GM12878 (cell line): ENCODE results near the gene CLEC18A.

Source experiments
- CHD2 ChIP-seq: IDR thresholded peaks from 2 replicates; pipeline ENCODE4 v1.6.1; 2011; ENCODE audit warnings: low read depth, low read length, improper control_type of control experiment, borderline replicate concordance
- CREM ChIP-seq: IDR thresholded peaks from 2 replicates; pipeline ENCODE4 v1.6.1; 2014; ENCODE audit warnings: antibody characterized with exemption, low read depth
- CTCF ChIP-seq, 3 experiments: IDR thresholded peaks in 2 of 3; conservative IDR thresholded peaks in 1 of 3; 2 replicates each; pipeline ENCODE4 v1.5.1; 2011; ENCODE audit warnings: low read depth in 3 of 3, low read length in 3 of 3, mild to moderate bottlenecking in 3 of 3, control low read depth in 2 of 3, moderate library complexity in 2 of 3, inconsistent platforms in 1 of 3, mixed read lengths in 1 of 3; ENCODE audit not compliant: control insufficient read depth in 2 of 3, insufficient read depth in 1 of 3; ENCODE audit errors: extremely low read depth in 1 of 3
- FOXM1 ChIP-seq: IDR thresholded peaks from 2 replicates; pipeline ENCODE4 v1.6.1; 2012; ENCODE audit warnings: low read depth, mild to moderate bottlenecking, inconsistent platforms, low read length, moderate library complexity
- MAX ChIP-seq: IDR thresholded peaks from 2 replicates; pipeline ENCODE4 v1.6.1; 2012; ENCODE audit warnings: low read depth, low read length, improper control_type of control experiment
- NRF1 ChIP-seq: conservative IDR thresholded peaks from 2 replicates; pipeline ENCODE4 v1.6.1; 2011; ENCODE audit warnings: mild to moderate bottlenecking, low read depth, low read length, improper control_type of control experiment
- POLR2A ChIP-seq: IDR thresholded peaks from 2 replicates; pipeline ENCODE4 v1.6.1; 2011; ENCODE audit warnings: low read depth, mild to moderate bottlenecking, low read length
- POLR2AphosphoS5 ChIP-seq: IDR thresholded peaks from 2 replicates; pipeline ENCODE4 v1.6.1; 2011; ENCODE audit warnings: mild to moderate bottlenecking, low read length, inconsistent platforms
- REST ChIP-seq: IDR thresholded peaks from 2 replicates; pipeline ENCODE4 v1.6.1; 2012; ENCODE audit warnings: mild to moderate bottlenecking, low read depth, low read length
- RFX5 ChIP-seq: IDR thresholded peaks from 2 replicates; pipeline ENCODE4 v1.6.1; 2011; ENCODE audit warnings: low read depth, low read length, improper control_type of control experiment

GRCh38 chr16:69924041-69924775 is 26.9 kb upstream of the CLEC18A start:
- no peak for TF ChIP-seq CTCF (IDR thresholded peaks at IDR 0.05 in 2 of 3, conservative IDR thresholded peaks at IDR 0.05 in 1 of 3; ENCODE audit: control insufficient read depth in 2 of 3, extremely low read depth in 1 of 3, insufficient read depth in 1 of 3, low read depth in 3 of 3, low read length in 3 of 3)
- no peak for TF ChIP-seq RFX5
- TF ChIP-seq POLR2A, result no peak
- no peak for TF ChIP-seq NRF1
- no peak for TF ChIP-seq MAX
- no peak for TF ChIP-seq REST
- no peak for TF ChIP-seq FOXM1
- no peak for TF ChIP-seq CHD2
- TF ChIP-seq CREM, result no peak
- TF ChIP-seq POLR2AphosphoS5, result no peak
